Hematopoietic multipotent progenitor cell treated with erythropoietin and hydrocortisone succinate and interleukin-3 and kit ligand, for 6 days (in vitro differentiated cells): ENCODE data around the gene SPA17.
A peak's percentile ranks its signal among the peaks of the same experiment; 100 is the strongest.

ENCODE experiments used
- DNase-seq: peaks from one replicate; pipeline ENCODE4 v3.0.0-alpha.2; 2015

The SPA17 gene

GRCh38 chr11:124727474-124727873, 53.8 kb downstream of the SPA17 start:
- no peak for DNase-seq

GRCh38 chr11:124728134-124728533, 54.4 kb downstream of the SPA17 start:
- no peak for DNase-seq

DNA sequence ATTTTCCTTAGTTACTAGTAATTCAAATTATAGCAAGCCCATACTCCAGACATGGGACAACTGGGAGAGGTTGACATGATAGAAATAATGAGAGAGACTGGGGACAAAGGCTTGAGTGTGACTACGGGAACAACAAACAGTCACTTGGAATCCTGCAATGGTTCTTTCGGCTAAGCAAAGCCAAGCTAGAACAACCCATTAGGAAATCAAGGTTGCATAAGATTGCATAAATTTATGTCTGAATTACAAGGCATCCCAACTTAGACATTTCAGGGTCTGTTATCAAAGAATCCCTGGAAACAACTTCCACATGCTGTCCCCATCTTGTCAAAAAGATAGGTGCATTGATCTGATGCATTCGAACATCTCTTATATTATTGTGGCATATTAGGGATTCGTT, 55.9 kb downstream of the SPA17 start:
- no peak for DNase-seq

- peak; percentile 47 for DNase-seq
Observed at GRCh38 chr11:124732230-124732629, 58.5 kb downstream of the SPA17 start.

GRCh38 chr11:124736736-124737135, 63.0 kb downstream of the SPA17 start:
- peak; percentile 50 for DNase-seq

- DNase-seq = no peak
Observed at GRCh38 chr11:124737638-124738305, 64.1 kb downstream of the SPA17 start.

DNA sequence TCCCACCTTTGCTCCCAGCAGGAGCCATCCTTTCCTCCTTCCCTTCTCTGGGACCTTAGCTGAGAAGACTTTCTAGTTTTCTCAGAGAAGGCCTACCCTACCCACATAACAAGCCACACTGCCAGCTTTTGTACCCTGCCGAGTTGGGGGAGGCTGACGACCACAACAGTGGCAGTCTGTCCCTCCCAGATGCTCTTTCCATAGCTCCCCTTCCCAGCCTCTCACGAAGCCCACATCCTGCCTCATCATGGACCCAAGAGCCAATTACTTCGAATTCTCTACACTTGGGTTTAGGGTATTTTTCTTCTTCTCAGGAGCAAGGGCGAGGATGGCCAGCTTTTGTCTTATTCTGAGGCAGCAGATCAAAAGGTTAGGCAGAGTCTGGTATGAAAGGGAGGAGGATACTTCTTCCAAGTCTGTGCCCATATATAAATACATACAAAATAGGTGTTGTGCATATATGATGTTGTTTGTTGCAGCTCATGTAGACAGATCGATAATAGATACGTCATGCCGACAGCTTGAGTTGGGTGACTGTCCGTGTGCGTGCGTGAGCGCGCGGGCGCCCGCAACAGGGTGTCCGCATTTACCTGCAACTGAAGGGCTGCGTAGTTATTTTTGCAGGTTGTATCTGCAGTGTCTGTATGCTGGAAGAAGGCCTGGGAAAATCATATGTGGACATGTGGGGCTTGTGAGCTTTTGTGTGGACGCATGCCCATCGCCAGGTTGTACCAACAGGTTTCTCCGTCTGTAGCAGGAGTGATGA, 65.2 kb downstream of the SPA17 start:
- DNase-seq = no peak

GRCh38 chr11:124739479-124740276, 66.0 kb downstream of the SPA17 start, which contains the start of gene NRGN:
TSS of gene NRGN (plus strand) at chr11:124739942. CDS start at chr11:124740085, 143 bp downstream.
- peak; percentile 96 for DNase-seq

GRCh38 chr11:124740277-124740882, 66.7 kb downstream of the SPA17 start:
- DNase-seq = peak; percentile 46

GRCh38 chr11:124742555-124742954, 68.9 kb downstream of the SPA17 start:
- no peak for DNase-seq

- no peak for DNase-seq
Observed at GRCh38 chr11:124743050-124743449, 69.3 kb downstream of the SPA17 start.

- no peak for DNase-seq
Observed at GRCh38 chr11:124745270-124745834, 71.6 kb downstream of the SPA17 start.

DNA sequence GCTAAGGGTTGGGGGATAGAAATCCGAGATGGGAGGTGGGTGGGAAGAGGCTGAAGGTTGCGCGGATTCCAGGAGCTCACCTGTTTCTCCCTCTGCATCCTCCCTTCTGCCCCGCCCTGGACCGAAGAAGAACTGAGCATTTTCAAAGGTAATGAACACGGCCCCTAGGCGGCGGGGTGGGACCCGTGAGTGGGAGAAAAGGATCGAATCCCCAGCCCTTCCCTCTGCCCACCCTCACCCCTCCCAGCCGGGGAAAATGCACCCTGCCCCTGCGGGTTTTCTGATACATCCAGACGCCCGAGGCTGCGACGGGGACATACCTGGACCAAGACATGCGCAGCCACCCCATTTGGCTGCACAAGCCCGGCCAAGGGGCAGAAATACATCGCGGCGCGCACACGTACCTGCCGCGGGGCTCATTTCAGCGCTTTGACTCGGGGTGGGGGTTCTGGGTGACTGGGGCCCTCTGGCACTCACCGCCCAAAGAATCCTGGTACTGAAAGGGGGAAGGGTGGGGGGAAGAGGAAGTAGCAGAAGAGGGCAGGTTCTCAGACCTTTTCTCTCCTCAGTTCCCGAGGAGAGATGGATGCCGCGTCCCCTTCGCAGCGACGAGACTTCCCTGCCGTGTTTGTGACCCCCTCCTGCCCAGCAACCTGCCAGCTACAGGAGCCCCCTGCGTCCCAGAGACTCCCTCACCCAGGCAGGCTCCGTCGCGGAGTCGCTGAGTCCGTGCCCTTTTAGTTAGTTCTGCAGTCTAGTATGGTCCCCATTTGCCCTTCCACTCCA, 72.3 kb downstream of the SPA17 start:
- no peak for DNase-seq

- peak; percentile 88 for DNase-seq
Observed at GRCh38 chr11:124746621-124747243, 73.0 kb downstream of the SPA17 start.
